DND-41 (cell line): Measurements from ENCODE around the gene OSBPL8.

Source experiments
- EZH2 ChIP-seq: IDR thresholded peaks from 3 replicates; pipeline ENCODE4 v1.6.1; 2012; ENCODE audit warnings: borderline replicate concordance, low read depth, mild to moderate bottlenecking, moderate library complexity, low read length, inconsistent platforms; ENCODE audit not compliant: severe bottlenecking
- TF ChIP-seq, protein P1 (sequence below): IDR thresholded peaks from 2 replicates; pipeline ENCODE4 v1.5.1; 2012; ENCODE audit warnings: borderline replicate concordance, low read length, moderate library complexity, mild to moderate bottlenecking; ENCODE audit not compliant: poor library complexity, severe bottlenecking; ENCODE audit errors: extremely low read depth

- TF ChIP-seq EZH2: no peak
- TF ChIP-seq, protein P1, sequence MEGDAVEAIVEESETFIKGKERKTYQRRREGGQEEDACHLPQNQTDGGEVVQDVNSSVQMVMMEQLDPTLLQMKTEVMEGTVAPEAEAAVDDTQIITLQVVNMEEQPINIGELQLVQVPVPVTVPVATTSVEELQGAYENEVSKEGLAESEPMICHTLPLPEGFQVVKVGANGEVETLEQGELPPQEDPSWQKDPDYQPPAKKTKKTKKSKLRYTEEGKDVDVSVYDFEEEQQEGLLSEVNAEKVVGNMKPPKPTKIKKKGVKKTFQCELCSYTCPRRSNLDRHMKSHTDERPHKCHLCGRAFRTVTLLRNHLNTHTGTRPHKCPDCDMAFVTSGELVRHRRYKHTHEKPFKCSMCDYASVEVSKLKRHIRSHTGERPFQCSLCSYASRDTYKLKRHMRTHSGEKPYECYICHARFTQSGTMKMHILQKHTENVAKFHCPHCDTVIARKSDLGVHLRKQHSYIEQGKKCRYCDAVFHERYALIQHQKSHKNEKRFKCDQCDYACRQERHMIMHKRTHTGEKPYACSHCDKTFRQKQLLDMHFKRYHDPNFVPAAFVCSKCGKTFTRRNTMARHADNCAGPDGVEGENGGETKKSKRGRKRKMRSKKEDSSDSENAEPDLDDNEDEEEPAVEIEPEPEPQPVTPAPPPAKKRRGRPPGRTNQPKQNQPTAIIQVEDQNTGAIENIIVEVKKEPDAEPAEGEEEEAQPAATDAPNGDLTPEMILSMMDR: no peak
Observed at GRCh38 chr12:76470028-76470939, 89.3 kb downstream of the OSBPL8 start.
